ENCODE results near the gene RBM39. TPM values are rescaled to one million over a fixed set of nuclear protein-coding genes. Genes with fewer than 3 reads are reported as not detected.

The RBM39 gene
- total and polyA plus RNA-seq, 2 of the 13 experiments (the other 11 are each of a cell fraction or from before 2014, with no cell fraction given): 788 to 920 TPM

- TF ChIP-seq ZNF839 (CRISPR knock-in tag; IDR thresholded peaks at IDR 0.05; ENCODE audit: borderline replicate concordance) (no peak), BCL3 (CRISPR knock-in tag; IDR thresholded peaks at IDR 0.05) (no peak), RFXANK (CRISPR knock-in tag; IDR thresholded peaks at IDR 0.05) (no peak), ZNF260 (CRISPR knock-in tag; IDR thresholded peaks at IDR 0.05; ENCODE audit: borderline replicate concordance, low read depth) (no peak), ZC3H13 (CRISPR knock-in tag; IDR thresholded peaks at IDR 0.05) (no peak), ZNF496 (CRISPR knock-in tag; IDR thresholded peaks at IDR 0.05; ENCODE audit: insufficient replicate concordance) (no peak), LBX2 (CRISPR knock-in tag; IDR thresholded peaks at IDR 0.05; ENCODE audit: borderline replicate concordance) (no peak), ZNF230 (CRISPR knock-in tag; IDR thresholded peaks at IDR 0.05) (no peak), BORCS8-MEF2B (CRISPR knock-in tag; IDR thresholded peaks at IDR 0.05) (0 out of 2 replicates have a peak, but pooled peaks have one; percentile 24), ZBED4 (CRISPR knock-in tag; IDR thresholded peaks at IDR 0.05; ENCODE audit: borderline replicate concordance) (no peak), ZBTB39 (CRISPR knock-in tag; IDR thresholded peaks at IDR 0.05) (no peak), ZNF530 (CRISPR knock-in tag; IDR thresholded peaks at IDR 0.05; ENCODE audit: low read depth) (no peak), ZNF557 (CRISPR knock-in tag; IDR thresholded peaks at IDR 0.05) (no peak), MAFK (conservative IDR thresholded peaks at IDR 0.05 in 1 of 2, IDR thresholded peaks at IDR 0.05 in 1 of 2; ENCODE audit: low read length in 2 of 2) (no peak), STAT6 (CRISPR knock-in tag; IDR thresholded peaks at IDR 0.05; ENCODE audit: borderline replicate concordance) (no peak), RELA (CRISPR knock-in tag; IDR thresholded peaks at IDR 0.05) (no peak), ZSCAN12 (CRISPR knock-in tag; IDR thresholded peaks at IDR 0.05) (no peak), ZNF484 (CRISPR knock-in tag; IDR thresholded peaks at IDR 0.05; ENCODE audit: borderline replicate concordance, low read depth) (no peak)
Measured at GRCh38 chr20:35720165-35721123, 21.6 kb downstream of the RBM39 start (continued).
